Astrocyte of the spinal cord (primary cell): Measurements from ENCODE around the gene CHRM1.

Experiments
- DNase-seq: peaks from one replicate; pipeline ENCODE4 v3.0.0; 2011; ENCODE audit warnings: low read depth, low spot score
- H3K4me3 ChIP-seq: 2 replicates; pipeline ENCODE4 v1.5.1; 2011; ENCODE audit warnings: low read depth, mild to moderate bottlenecking, low read length, moderate library complexity
- CTCF ChIP-seq: IDR thresholded peaks from 2 replicates; pipeline ENCODE4 v1.5.1; 2012; ENCODE audit warnings: low read depth, mild to moderate bottlenecking, low read length, inconsistent platforms
- in situ Hi-C: cut with HindIII; loops from 2 replicates; pipeline ENCODE4 v1.10.0; 2017; ENCODE audit warnings: low sequenced_read_pairs

The CHRM1 gene

GRCh38 chr11:62908468-62909072 is 12.6 kb downstream of the CHRM1 start:
- no peak for TF ChIP-seq CTCF
- no peak overlapping the region for H3K4me3 ChIP-seq
- in situ Hi-C loops = loop anchor here (25.0 kb wide), 1 partner anchor 104 kb away; the partner anchor contains the start of gene SLC22A8
- no peak for DNase-seq

GRCh38 chr11:62905927-62906531 is 15.1 kb downstream of the CHRM1 start:
- TF ChIP-seq CTCF = peak; percentile 100
- peak; percentile 81 for DNase-seq
- in situ Hi-C loops = loop anchor here (25.0 kb wide), 1 partner anchor 106 kb away; the partner anchor contains the start of gene SLC22A8
- H3K4me3 ChIP-seq = no peak overlapping the region

GRCh38 chr11:62905296-62905695 is 15.9 kb downstream of the CHRM1 start:
- no peak for TF ChIP-seq CTCF
- no peak for DNase-seq
- in situ Hi-C loops = loop anchor here (25.0 kb wide), 1 partner anchor 107 kb away; the partner anchor contains the start of gene SLC22A8
- H3K4me3 ChIP-seq = no peak overlapping the region

DNA sequence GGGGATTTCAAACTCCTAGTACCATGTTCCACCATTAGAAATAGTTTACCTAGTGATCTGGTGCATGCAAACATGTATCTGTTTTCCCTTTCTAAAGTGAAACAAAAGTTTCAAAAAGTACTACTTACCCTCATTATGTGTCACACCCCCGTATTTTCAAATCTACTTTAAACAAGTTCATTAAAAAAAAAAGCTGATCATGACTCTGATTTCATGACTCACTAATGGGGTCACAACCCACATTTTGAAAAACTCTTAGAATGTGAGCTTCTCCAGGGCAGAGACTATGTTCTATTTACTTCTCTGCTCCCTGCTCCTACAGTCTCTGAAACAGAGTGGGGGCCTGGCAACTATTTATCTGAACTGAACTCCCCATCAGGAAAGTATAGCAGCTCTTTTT is 18.2 kb downstream of the CHRM1 start:
- in situ Hi-C loops = loop anchor here (25.0 kb wide), 1 partner anchor 109 kb away; the partner anchor contains the start of gene SLC22A8
- no peak for DNase-seq
- TF ChIP-seq CTCF = no peak

GRCh38 chr11:62898027-62898426 is 23.1 kb downstream of the CHRM1 start:
- H3K4me3 ChIP-seq = no peak overlapping the region
- in situ Hi-C loops = no loop called here
- no peak for DNase-seq
- TF ChIP-seq CTCF = no peak

More for the DNA sequence above, 18.2 kb downstream of the CHRM1 start:
- H3K4me3 ChIP-seq = no peak overlapping the region

GRCh38 chr11:62897311-62897710 is 23.9 kb downstream of the CHRM1 start:
- no peak for TF ChIP-seq CTCF
- DNase-seq = no peak
- in situ Hi-C loops = no loop called here

More at GRCh38 chr11:62897311-62897710, 23.9 kb downstream of the CHRM1 start:
- H3K4me3 ChIP-seq = no peak overlapping the region
